HG03196 (cell line): Measurements from ENCODE around the gene NT5C3B.
"Not testable (repeated sequence)": the region's sequence is repeated elsewhere in the genome, so short reads cannot be mapped to it uniquely, and the experiment has no call there.

ENCODE experiments used
- ATAC-seq: cut with Tn5 transposase; IDR thresholded peaks from one replicate; pipeline ENCODE4 v1.9.1; 2021; ENCODE audit not compliant: unreplicated experiment

The NT5C3B gene

GRCh38 chr17:41785091-41785858, 50.8 kb downstream of the NT5C3B start:
- ATAC-seq: no peak

GRCh38 chr17:41784207-41784744, 51.8 kb downstream of the NT5C3B start:
- no peak for ATAC-seq

- no peak for ATAC-seq
Measured at GRCh38 chr17:41782142-41782541, 53.9 kb downstream of the NT5C3B start.

GRCh38 chr17:41781404-41782110, 54.5 kb downstream of the NT5C3B start:
- no peak for ATAC-seq

GRCh38 chr17:41779954-41780353, 56.1 kb downstream of the NT5C3B start:
- ATAC-seq: no peak

- ATAC-seq: no peak
Measured at GRCh38 chr17:41777574-41778188, 58.4 kb downstream of the NT5C3B start.

- no peak for ATAC-seq
Measured at GRCh38 chr17:41777157-41777573, 58.9 kb downstream of the NT5C3B start.

- ATAC-seq: not testable (repeated sequence)
Measured at GRCh38 chr17:41776262-41776900, 59.7 kb downstream of the NT5C3B start.

- ATAC-seq: no peak
Measured at GRCh38 chr17:41775394-41776226, 60.4 kb downstream of the NT5C3B start.
